T-helper 1 cell treated with Interleukin-12 subunit alpha and Interleukin-12 subunit beta and Interleukin-4 antibody, amounts not matched to agents 30 ng/mL and 1 ng/mL, for 36 hours (primary cell): Measurements from ENCODE around the gene TERT. TPM values are rescaled to one million over a fixed set of nuclear protein-coding genes. Genes with fewer than 3 reads are reported as not detected.
"Not testable (repeated sequence)": the region's sequence is repeated elsewhere in the genome, so short reads cannot be mapped to it uniquely, and the experiment has no call there.

Experiments used
- intact Hi-C: fragments of 100-400 bp; cut with micrococcal nuclease; formaldehyde crosslinking; loops from one replicate; pipeline ENCODE4 v1.15.1; 2024
- total RNA-seq: library from RNA; stranded (reverse); gene quantifications from 2 replicates; pipeline ENCODE4 v1.2.3, GENCODE V29; 2022

TERT gene
- total RNA-seq, 1 donor from 2014 or later: 3.3 TPM

DNA sequence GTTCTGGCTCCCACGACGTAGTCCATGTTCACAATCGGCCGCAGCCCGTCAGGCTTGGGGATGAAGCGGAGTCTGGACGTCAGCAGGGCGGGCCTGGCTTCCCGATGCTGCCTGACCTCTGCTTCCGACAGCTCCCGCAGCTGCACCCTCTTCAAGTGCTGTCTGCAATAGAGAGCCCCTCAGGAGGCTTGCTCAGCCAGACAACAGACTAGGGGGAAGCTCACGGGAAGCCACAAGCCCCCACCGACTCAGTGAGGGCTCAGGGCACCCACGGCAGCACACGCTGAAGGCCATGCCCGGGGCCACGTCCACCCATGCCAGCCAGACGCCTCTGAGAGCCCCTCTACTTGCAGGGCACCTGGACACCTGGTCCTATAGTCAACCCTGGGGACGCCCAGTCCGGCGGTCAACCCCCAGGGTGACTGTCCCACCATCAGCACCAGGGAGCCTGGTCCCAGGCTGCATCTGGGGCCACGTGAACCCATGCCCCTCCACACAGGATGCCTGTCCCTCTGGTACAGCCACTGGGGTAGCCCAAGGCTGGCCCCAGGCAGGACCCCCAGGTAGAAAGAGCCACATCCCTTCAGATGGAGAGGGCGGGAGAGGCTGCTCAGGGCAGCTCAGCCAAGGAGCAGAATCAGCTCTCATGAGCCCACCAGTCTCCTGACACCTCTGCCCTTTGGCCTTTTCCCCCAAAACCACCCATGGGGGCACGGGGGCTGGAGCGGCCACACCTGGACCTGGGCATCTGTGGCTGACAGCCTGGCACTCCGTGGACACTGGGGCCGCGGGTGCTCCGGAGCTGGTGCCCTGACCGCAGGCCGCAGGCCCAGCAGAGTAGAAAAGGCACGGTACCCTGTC, 14.5 kb downstream of the TERT start:
- intact Hi-C loops: no loop called here

DNA sequence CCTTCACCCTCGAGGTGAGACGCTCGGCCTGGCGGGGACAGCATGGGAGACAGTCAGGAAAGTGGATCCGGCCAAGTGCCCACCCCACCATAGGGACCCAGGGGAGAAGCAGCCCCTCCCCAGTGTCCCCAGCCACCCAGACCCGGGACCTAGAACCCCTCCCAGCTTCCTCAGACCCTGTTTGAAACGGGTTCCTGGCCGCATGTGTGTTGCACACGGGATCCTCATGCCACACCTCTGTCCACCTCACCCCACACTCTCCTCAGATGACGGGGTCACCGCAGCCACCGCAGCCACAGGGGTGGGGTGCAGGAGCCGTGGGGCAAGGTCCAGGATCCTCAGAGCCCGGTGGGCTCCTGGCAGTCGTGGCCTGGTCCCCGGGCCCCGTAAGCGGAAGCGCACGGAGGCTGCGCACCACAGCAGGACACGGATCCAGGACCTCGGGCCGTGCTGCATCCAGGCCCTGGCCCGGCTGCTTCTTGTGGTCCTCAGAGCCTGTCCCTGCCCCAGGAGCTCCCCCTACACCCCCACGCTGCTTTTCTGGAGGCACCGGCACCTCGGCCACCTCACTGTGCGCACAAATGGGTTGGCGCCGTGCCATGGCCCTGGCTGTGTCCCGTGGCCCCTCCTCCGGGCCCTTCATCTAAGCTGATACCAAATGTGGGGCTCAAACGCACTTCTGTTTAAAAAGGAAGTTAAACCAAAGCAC, 15.3 kb downstream of the TERT start:
- intact Hi-C loops: no loop called here

DNA sequence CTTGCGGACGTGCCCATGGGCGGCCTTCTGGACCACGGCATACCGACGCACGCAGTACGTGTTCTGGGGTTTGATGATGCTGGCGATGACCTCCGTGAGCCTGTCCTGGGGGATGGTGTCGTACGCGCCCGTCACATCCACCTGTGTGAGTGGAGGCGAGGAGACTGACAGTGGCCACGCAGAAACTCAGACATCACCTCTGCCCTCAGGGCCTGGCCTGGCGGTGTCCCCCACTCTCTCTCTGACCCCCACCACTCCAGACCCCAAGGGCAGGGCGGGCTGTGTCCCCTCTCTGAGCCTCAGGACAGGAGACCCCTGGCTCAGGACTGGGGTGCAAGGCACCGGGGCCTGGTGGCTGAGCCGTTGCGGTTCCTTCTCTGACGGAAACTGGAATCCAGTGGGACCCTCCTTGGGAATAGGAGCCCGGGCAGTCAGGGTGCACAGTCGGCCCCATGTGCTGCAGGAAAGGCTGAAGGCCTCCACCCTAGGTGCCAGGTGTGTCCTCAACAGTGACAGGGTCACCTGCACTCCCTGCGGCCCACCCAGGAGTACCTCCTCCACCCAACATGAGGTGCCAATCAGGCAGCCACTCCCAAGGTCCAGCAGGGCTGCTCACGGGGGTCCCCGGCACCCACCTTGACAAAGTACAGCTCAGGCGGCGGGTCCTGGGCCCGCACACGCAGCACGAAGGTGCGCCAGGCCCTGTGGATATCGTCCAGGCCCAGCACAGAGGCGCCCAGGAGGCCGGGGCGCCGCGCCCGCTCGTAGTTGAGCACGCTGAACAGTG, 16.0 kb downstream of the TERT start:
- intact Hi-C loops: no loop called here

DNA sequence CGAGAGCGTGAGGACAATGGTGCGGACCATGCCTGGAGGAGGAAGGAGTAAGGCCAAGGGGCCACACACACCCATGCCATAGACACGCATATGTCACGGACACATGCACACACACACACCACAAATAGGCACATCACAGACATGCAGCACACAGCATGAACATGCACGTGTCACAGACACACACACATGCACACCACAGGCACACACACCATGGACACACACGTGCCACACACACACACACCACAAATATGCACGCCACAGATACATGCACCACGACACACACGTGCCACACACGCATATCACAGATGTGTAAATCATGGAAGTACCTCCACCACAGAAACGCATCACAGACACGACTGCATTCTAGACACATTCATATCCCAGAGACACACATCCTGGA, 16.7 kb downstream of the TERT start:
- intact Hi-C loops: no loop called here

DNA sequence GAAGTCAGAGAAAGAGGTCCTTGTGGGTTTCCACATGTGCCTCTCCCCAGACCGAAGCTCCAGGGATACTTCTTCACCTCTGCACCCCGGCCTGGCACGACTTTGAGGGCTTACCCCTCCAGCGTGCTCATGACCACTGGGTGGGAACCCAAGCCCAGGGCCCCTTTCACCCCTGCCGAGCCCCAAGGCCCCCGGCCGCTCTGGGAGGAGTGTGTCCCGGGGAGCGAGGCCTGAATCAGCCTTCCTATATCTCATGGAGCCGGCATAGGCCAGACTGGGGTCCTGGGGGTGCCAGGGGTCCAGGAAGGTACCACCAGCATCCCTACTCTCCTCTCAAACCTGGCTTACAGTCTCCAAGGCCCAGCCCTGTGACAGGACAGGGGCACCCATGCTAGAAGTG, 17.1 kb downstream of the TERT start:
- intact Hi-C loops: no loop called here

DNA sequence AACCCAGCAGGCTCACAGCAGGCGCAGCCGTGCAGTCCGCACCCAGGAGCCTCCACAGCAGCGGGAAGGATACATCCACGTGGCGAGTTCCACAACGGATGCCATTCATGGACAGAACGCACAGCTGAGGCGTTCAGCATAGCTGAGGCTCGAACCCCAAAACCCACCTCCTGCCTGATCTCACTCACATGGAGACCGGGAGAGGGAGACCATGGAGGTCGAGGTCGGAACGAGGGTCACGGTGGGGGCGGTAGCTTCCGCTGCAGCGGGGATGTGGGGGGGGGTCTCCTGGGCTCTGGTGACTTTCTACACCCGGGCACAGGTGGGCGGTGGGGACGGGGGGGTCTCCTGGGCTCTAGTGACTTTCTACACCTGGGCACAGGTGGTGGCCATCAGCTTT, 17.5 kb downstream of the TERT start:
- intact Hi-C loops: no loop called here

DNA sequence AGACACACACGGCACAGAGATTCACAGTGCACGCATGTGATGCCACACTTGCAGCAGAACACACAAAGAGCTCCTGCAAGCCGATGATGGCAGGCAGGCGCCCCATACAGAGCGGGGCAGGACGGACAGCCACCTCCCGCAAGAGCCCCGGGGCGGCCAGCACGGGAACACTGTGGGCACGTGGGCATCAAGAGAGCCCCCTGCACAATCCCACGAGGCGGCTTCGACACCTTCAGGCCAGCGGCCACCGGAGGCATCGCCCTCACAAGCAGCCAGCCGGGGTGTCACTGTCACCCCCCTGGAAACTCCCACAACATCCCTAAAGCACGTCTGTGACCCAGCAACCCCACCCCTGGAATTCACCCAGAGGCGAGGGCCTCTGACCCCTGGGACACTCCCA, 17.9 kb downstream of the TERT start:
- intact Hi-C loops: no loop called here

DNA sequence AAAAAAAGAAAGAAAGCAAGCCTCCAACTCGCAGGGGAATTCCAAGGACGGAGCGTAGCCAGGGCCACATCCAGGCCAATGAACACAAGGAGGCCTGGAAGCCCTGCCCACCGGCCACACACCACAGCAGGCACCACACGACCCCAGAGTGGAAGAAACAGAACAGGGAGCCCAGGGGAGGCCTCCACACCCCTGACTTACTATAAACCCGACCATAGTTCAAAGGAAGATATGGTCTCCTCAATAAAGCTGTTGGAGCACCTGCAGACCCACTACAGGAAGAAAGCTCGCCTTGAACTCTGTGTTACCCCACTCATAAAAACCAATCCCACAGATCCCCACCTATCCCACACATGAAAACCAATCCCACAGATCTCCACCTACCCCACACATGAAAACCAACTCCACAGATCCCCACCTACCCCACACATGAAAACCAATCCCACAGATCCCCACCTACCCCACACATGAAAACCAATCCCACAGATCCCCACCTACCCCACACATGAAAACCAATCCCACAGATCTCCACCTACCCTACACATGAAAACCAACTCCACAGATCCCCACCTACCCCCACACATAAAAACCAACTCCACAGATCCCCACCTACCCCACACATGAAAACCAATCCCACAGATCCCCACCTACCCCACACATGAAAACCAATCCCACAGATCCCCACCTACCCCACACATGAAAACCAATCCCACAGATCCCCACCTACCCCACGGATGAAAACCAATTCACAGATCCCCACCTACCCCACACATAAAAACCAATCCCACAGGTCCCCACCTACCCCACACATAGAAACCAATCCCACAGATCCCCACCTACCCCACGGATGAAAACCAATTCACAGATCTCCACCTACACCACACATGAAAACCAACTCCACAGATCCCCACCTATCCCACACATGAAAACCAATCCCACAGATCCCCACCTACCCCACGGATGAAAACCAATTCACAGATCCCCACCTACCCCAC, 19.2 kb downstream of the TERT start:
- intact Hi-C loops: not testable (repeated sequence)

DNA sequence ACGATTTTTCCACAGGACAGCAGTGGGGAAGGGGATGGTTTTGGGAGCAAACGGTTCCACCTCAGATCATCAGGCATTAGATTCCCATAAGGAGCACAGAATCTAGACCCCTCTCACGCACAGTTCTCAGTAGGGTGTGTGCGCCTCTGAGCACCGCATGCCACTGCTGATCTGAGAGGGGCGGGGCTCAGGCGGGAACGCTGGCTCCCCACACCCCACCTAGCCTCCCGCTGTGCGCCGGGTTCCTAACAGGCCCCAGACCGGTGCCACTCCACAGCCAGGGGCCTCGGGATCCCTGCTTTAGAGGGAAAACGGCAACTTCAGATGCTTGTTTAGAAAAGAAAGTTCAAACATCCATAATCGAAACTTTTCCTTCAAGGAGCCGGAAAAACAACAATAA, 20.4 kb downstream of the TERT start:
- intact Hi-C loops: no loop called here

DNA sequence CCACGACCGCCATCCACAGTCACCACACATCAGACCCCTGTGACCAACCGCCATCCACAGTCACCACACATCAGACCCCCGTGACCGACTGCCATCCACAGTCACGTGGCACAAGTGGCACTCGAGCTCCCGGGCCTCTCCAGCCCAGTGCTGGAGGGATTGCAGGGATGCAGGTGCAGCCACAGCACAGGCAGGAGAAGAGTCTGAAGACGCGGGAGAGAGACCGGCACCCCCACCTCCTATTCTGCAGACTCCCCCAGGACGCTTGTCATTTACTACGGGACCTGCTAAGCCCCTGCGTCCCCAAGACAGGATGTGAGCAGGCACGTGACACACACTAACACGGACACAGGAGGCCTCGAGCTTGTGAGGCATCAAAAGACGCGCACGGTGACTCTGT, 21.1 kb downstream of the TERT start:
- intact Hi-C loops: no loop called here

DNA sequence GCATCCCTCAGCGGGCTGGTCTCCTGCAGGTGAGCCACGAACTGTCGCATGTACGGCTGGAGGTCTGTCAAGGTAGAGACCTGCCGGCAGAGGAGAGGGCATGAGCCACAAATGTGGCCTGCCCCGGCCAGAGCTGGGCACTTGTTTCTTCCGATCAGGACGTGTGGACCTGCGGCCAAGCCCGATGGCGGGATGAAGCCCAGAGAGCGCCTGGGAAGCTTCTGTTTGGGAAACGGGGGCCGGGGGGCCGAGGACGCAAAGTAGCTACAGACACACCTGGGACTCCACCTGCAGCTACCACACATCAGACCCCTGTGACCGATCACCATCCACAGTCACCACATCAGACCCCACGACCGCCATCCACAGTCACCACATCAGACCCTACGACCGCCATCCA, 22.7 kb downstream of the TERT start:
- intact Hi-C loops: no loop called here

DNA sequence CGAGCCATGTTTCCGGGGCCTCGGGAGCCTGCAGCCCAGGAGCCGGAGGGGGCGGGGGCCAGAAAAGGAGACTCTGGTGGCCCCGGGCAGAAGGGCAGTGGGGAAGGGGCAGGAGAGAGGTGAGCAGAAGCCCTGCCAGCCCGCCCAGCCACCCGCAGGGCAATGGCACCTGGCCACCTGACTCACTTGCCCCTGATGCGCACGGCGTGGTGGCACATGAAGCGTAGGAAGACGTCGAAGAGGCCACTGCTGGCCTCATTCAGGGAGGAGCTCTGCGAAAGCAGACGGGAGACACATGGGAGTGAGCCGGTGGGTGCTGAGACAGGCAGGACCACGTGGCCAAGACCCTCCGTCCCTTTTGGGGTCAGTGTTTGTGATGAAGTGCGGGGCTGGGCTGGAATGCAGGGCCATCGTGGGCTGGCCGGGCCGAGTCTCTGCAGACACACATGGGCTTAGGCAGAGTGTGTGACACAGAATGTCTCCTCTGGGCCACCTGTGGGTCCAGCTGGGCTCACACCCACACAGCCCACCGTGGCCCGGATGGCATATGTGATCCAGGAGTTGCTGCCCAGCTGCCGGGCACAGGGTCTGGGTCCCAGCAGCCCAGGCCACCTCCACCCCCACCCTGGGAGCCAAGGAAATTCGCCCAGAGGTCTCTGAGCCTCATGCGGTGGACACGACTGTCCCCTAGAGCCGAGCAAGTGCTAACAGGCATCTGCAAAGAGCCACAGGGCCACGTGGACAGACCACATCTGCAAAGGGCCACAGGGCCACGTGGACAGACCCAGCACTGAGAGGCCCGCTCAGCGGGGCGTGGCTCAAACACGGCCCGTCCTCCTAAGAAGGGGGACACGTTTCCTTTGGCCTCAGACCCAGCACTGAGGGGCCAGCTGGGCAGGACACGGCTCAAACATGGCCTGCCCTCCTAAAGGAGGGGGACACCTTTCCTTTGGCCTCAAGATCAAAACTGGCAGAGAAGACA, 23.6 kb downstream of the TERT start:
- intact Hi-C loops: no loop called here

DNA sequence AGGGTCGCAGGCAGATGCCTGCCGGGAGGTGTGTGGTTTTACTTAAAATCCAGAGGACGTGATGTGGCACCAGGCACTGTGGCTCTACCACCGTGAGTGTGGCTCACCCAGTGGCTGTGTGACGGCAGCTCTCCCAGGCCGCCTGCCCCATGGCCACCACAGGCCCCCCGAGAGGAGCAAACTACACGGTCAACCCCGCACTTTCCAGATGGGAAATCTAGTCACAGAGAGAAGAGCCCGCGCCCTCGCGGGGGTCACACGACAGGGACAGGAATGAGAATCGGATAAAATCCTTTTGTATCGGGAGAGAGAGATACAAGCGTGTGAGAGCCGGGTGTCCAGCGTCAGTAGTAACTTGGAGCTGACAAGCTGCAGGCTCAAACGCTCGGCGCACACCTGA, 24.4 kb downstream of the TERT start:
- intact Hi-C loops: no loop called here

DNA sequence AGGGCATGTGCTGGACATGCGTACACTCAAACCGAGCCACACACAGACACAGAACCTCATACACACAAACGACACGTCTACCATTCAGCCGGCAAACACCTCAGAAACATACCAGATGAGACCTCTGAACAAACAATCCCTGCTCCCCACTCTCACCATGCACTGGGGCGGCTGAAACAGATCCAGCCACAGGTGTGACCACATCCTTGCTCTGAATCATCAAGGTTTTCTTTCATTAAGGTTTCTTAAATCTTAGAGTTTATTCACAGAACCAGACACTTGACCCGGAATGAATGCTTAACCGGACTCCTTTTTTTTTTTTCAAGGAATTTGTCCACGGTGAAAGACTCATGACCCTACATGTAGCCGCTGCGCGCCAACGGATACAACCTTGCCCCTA, 26.2 kb downstream of the TERT start:
- intact Hi-C loops: loop anchor here (1.0 kb wide), 1 partner anchor 48 kb away; no protein-coding TSS in a partner anchor

DNA sequence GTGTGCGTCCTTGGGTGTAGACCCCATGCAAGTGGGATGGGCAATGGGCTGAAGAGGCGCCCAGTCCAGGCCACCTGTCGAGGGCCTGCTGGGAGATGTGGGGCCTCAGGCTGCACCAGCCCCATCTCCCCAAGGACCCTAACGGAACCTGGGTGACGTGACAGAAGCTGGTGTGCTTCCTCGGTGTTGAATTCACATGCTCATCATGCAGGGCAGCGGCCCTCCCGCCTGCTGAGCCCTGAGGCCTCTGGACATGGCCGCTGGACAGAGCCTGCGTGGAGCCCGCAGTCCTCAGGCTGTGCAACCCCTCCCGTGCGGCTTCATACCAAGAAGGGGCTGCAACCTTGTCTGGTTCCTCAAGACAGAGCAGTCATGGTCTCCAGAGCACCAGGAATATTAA, 26.8 kb downstream of the TERT start:
- intact Hi-C loops: loop anchor here (1.0 kb wide), 1 partner anchor 48 kb away; no protein-coding TSS in a partner anchor

DNA sequence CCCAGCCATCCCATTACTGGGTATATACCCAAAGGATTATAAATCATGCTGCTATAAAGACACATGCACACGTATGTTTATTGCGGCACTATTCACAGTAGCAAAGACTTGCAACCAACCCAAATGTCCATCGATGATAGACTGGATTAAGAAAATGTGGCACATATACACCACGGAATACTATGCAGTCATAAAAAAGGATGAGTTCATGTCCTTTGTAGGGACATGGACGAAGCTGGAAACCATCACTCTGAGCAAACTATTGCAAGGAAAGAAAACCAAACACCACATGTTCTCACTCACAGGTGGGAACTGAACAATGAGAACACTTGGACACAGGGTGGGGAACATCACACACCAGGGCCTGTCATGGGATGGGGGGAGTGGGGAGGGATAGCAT, 27.4 kb downstream of the TERT start:
- intact Hi-C loops: not testable (repeated sequence)

DNA sequence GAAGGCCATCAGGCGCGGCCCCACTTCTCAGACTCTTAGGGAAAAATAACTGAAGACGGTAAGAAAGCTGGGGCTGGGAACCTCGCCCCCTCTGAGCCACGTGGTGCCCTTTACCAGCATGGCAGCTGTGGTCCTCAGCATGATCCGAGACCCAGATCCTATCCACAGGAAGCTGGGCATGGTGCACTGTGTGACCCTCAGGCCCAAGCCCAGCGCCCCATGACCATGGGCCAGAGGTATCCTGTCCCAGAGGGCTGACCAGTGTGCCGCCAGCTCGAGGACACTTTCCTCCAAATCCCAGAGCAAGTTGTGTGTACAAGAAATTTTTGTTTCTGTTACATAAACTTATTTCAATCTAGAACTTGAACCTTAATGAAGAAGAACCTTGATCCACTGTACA, 28.1 kb downstream of the TERT start:
- intact Hi-C loops: no loop called here

DNA sequence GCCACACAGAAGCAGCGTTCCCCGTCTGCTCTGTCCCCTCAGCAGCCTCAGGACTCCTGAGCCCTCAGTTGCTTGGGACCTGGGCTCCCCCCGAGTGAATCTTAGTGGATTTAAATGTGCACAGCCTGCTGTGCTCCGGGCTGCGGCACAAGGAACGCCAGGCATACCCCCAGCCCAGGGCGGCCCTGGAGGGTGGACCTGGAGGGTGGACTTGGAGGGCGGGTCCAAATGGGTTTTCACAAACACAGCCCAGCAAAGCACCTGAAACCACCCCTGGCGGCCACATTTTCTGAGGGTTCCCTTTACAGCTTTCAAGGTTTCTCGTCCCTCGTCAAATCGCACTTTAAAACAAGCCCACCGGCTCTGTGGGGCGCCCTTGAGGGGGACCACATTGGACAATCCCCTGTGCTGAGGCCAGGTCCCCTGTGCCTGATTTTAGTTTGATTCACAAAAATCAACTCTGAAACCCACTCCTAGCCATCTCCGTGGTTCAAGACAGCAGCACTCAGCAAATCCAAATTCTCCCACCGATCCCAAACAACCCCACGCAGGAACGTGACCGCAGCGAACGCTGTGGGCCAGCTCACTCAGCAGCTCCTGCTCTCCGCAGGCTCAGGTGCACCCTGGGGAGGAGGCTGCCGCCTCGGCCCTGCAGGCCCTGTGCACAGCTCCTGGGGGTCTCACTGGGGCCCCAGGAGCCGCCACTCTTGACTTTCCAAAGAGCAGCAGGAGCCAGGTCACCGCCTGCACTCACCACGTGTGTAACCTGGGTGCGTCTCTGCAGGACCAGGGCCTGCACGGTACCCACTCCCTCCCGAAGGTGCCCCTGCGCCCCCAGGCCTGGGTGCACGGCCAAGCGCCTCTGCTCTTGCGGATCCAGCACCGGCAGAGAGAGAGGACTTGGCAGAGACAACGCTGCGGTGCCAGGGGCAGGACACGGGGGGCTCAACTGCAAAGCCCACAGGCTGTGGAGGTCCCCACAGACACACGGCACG, 29.1 kb downstream of the TERT start:
- intact Hi-C loops: no loop called here
